Endothelial cell of umbilical vein (primary cell): ENCODE measurements around the gene GNA12. TPM values are rescaled to one million over a fixed set of nuclear protein-coding genes. Genes with fewer than 3 reads are reported as not detected.

Experiments used
- BruUV-seq: library from RNA; stranded (reverse); fragments of 400-500 nt; replicated peaks from 2 replicates; lab custom pipeline; 2021; lab: Mats Ljungman, UMichigan
- CTCF ChIA-PET: fragments of 300-600, 350-600 bp; sonication (Branson Sonifier 250); formaldehyde crosslinking; loops from one replicate; lab custom pipeline; 2021; ENCODE audit warnings: antibody characterized with exemption, inconsistent platforms; lab: Charles Lee
- POLR2A ChIA-PET: fragments of 300-600, 350-600 bp; sonication (Branson Sonifier 250); formaldehyde crosslinking; loops from one replicate; lab custom pipeline; 2021; ENCODE audit warnings: antibody characterized with exemption, inconsistent platforms; lab: Charles Lee
- DNase-seq: peaks from one replicate; pipeline ENCODE4 v3.0.0-alpha.2; 2011; ENCODE audit warnings: low read depth, low spot score
- FAIRE-seq: peaks from 2 replicates; lab custom pipeline; 2011; peaks lifted over from hg19 to GRCh38; lab: Jason Lieb, UNC
- H2AFZ ChIP-seq: 2 replicates; pipeline ENCODE4 v1.6.0; 2012; ENCODE audit warnings: low read depth, low read length, control low read depth, inconsistent platforms
- H3K27ac ChIP-seq: 2 replicates; pipeline ENCODE4 v1.5.1; 2011; ENCODE audit warnings: low read depth, mild to moderate bottlenecking, control low read depth, low read length, moderate library complexity; ENCODE audit not compliant: insufficient read depth
- H3K27me3 ChIP-seq, 2 experiments: 2 replicates each; pipeline versions ENCODE4 v1.6.0 to v1.6.1; 2011; ENCODE audit warnings: low read length in 2 of 2, mixed read lengths in 1 of 2; ENCODE audit not compliant: control insufficient read depth in 2 of 2, insufficient read depth in 2 of 2
- H3K36me3 ChIP-seq, 2 experiments: 2 replicates in 1 of 2; 3 replicates in 1 of 2; pipeline ENCODE4 v1.5.1; 2011; ENCODE audit warnings: low read length in 2 of 2, mild to moderate bottlenecking in 1 of 2, moderate library complexity in 1 of 2; ENCODE audit not compliant: control insufficient read depth in 2 of 2, insufficient read depth in 2 of 2; ENCODE audit errors: extremely low read depth in 1 of 2
- H3K4me1 ChIP-seq: 3 replicates; pipeline ENCODE4 v1.5.1; 2011; ENCODE audit warnings: mild to moderate bottlenecking, low read length; ENCODE audit not compliant: control insufficient read depth, insufficient read depth; ENCODE audit errors: extremely low read depth
- H3K4me2 ChIP-seq: 2 replicates; pipeline ENCODE4 v1.6.1; 2011; ENCODE audit warnings: low read length, control low read depth, mixed read lengths; ENCODE audit not compliant: insufficient read depth
- H3K4me3 ChIP-seq, 3 experiments: fragments of 200-600 bp in 1 of 3; sonication (generic), shearing (Covaris generic) in 1 of 3; replicated peaks in 1 of 3; 2 replicates each; pipeline ENCODE4 v1.5.1; 2011 to 2016; ENCODE audit warnings: control low read depth in 3 of 3, low read length in 3 of 3, mild to moderate bottlenecking in 2 of 3, inconsistent platforms in 1 of 3, low read depth in 1 of 3, moderate library complexity in 1 of 3; ENCODE audit not compliant: insufficient read depth in 1 of 3
- H3K79me2 ChIP-seq: 2 replicates; pipeline ENCODE4 v1.6.0; 2012; ENCODE audit warnings: low read length, inconsistent platforms; ENCODE audit not compliant: control insufficient read depth, insufficient read depth
- H3K9ac ChIP-seq: replicated peaks from 2 replicates; pipeline ENCODE3; 2011; ENCODE audit warnings: low read length, control low read depth; ENCODE audit not compliant: insufficient read depth; ENCODE audit errors: extremely low read depth
- H3K9me1 ChIP-seq: replicated peaks from 3 replicates; pipeline ENCODE4 v1.6.0; 2011; ENCODE audit warnings: mild to moderate bottlenecking, low read length; ENCODE audit not compliant: control insufficient read depth, insufficient read depth; ENCODE audit errors: extremely low read depth
- H3K9me3 ChIP-seq: replicated peaks from 2 replicates; pipeline ENCODE4 v1.5.1; 2012; ENCODE audit warnings: low read length, inconsistent platforms; ENCODE audit not compliant: control insufficient read depth, insufficient read depth
- H4K20me1 ChIP-seq: replicated peaks from 2 replicates; pipeline ENCODE3; 2011; ENCODE audit warnings: mild to moderate bottlenecking, low read length; ENCODE audit not compliant: control insufficient read depth, insufficient read depth; ENCODE audit errors: extremely low read depth
- FOS ChIP-seq: IDR thresholded peaks from 2 replicates; pipeline ENCODE4 v1.6.1; 2011; ENCODE audit warnings: mild to moderate bottlenecking, low read length, moderate library complexity, borderline replicate concordance; ENCODE audit not compliant: insufficient read depth
- GATA2 ChIP-seq: IDR thresholded peaks from 2 replicates; pipeline ENCODE4 v1.7.0; 2011; ENCODE audit warnings: low read depth, mild to moderate bottlenecking, moderate library complexity, mixed read lengths, low read length; ENCODE audit not compliant: insufficient read length, insufficient read depth
- POLR2A ChIP-seq: IDR thresholded peaks from 2 replicates; pipeline ENCODE4 v1.6.1; 2012; ENCODE audit warnings: low read depth, mild to moderate bottlenecking, control low read depth, low read length
- POLR2AphosphoS5 ChIP-seq: IDR thresholded peaks from 2 replicates; pipeline ENCODE4 v1.6.1; 2012; ENCODE audit warnings: low read depth, mild to moderate bottlenecking, control low read depth, low read length, moderate library complexity; ENCODE audit not compliant: insufficient read depth
- dilution Hi-C: fragments of 300-500 bp; cut with MboI; formaldehyde crosslinking; loops from one replicate; pipeline ENCODE4 v1.15.0; 2019; ENCODE audit warnings: low sequenced_read_pairs; ENCODE audit not compliant: extremely low pct_ligation_motif_present
- intact Hi-C: fragments of 100-400 bp; cut with micrococcal nuclease; formaldehyde crosslinking; loops from one replicate; pipeline ENCODE4 v1.10.0; 2022
- polyA plus RNA-seq, 4 experiments: library from polyadenylated mRNA; depleted of rRNA in 3 of 4; stranded (reverse) in 3 of 4; unstranded in 1 of 4; fragments of >200 nt; gene quantifications; 2 replicates each; pipeline versions ENCODE4 v1.2.1 to v1.2.3, GENCODE V29; 2011 to 2012; ENCODE audit warnings: missing spikeins in 1 of 4
- total RNA-seq: library from RNA; stranded (reverse); gene quantifications from 2 replicates; pipeline ENCODE4 v1.2.3, GENCODE V29; 2021
- TF ChIP-seq, protein P1 (sequence below), 2 donors: IDR thresholded peaks; 1 replicate in 1 of 2; 2 replicates in 1 of 2; pipeline ENCODE4 v1.5.1; 2011; ENCODE audit warnings: low read length in 2 of 2, mild to moderate bottlenecking in 2 of 2, moderate library complexity in 2 of 2, control low read depth in 1 of 2, inconsistent platforms in 1 of 2, low read depth in 1 of 2; ENCODE audit not compliant: insufficient read depth in 1 of 2; ENCODE audit errors: extremely low read depth in 1 of 2
- TF ChIP-seq, protein P2 (sequence below): IDR thresholded peaks from 2 replicates; pipeline ENCODE4 v1.6.1; 2011; ENCODE audit not compliant: insufficient read depth, insufficient read length

The GNA12 gene
- total and polyA plus RNA-seq, 2 donors (not counting 3 experiments of a cell fraction or from before 2014, with no cell fraction given), result 63.0 to 75.1 TPM

DNA sequence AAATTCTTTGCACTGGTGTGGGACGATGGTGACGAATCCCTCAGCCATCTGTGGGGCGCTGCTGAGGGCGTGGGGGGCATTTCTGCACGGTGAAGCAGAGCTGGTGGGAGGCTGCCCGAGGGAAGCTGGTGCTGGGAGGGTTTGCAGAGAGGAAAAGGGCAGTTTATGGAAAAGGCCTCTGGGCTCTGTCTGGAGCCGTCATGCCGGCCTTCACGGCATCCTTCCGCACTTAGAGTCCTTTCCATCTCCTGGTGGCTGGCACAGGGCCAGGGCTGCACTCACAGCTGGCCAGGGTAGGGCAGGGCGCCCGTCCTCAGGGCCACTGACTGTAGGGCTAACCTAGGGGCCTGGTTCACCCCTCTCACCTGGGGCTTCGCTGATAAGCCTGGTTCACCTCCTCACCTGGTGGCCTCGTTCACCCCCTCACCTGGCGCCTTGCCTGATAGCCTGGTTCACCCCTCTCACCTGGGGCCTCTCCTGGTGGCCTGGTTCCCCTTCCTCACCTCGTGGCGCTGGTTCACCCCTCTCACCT lies 156.7 kb downstream of the GNA12 start:
- no peak overlapping the region for H3K9ac ChIP-seq
- TF ChIP-seq GATA2 (no peak), POLR2AphosphoS5 (no peak)
- TF ChIP-seq, protein P1, sequence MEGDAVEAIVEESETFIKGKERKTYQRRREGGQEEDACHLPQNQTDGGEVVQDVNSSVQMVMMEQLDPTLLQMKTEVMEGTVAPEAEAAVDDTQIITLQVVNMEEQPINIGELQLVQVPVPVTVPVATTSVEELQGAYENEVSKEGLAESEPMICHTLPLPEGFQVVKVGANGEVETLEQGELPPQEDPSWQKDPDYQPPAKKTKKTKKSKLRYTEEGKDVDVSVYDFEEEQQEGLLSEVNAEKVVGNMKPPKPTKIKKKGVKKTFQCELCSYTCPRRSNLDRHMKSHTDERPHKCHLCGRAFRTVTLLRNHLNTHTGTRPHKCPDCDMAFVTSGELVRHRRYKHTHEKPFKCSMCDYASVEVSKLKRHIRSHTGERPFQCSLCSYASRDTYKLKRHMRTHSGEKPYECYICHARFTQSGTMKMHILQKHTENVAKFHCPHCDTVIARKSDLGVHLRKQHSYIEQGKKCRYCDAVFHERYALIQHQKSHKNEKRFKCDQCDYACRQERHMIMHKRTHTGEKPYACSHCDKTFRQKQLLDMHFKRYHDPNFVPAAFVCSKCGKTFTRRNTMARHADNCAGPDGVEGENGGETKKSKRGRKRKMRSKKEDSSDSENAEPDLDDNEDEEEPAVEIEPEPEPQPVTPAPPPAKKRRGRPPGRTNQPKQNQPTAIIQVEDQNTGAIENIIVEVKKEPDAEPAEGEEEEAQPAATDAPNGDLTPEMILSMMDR (IDR thresholded peaks at IDR 0.05; ENCODE audit: extremely low read depth in 1 of 2, insufficient read depth in 1 of 2, low read depth in 1 of 2, low read length in 2 of 2), result no peak
- TF ChIP-seq, protein P2, sequence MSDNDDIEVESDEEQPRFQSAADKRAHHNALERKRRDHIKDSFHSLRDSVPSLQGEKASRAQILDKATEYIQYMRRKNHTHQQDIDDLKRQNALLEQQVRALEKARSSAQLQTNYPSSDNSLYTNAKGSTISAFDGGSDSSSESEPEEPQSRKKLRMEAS, result no peak
- peak; percentile 26 for FAIRE-seq

DNA sequence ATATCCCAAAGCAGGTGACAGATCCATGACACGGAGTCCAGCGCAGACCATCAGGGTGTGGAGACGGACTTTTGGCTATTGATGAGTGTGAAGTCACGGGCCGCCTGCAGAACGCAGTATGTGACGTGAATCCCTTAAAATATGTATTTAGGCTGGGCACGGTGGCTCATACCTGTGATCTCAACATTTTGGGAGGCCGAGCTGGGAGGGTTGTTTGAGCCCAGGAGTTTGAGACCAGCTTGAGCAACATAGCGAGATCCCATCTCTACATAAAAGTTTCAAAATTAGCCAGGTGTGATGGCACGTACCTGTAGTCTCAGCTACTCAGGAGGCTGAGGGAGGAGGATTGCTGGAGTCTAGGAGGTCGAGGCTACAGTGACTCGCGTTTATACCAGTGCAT lies 158.0 kb downstream of the GNA12 start:
- Histone ChIP-seq H2AFZ (no peak overlapping the region), H3K4me2 (no peak overlapping the region), H3K4me1 (peaks cover 3% of the 10 kb centered on the region), H3K9me3 (no peaks in the 10 kb centered on the region), H3K4me3 (no peak overlapping the region), H3K79me2 (no peaks in the 10 kb centered on the region), H3K36me3 (no peaks in the 10 kb centered on the region), H3K9ac (no peak overlapping the region), H3K27ac (no peak overlapping the region), H4K20me1 (no peaks in the 10 kb centered on the region), H3K27me3 (peaks cover 20 to 26% of the 10 kb centered on the region in 2 experiments), H3K9me1 (no peaks in the 10 kb centered on the region)
- no peak for TF ChIP-seq POLR2A
- no peak for TF ChIP-seq GATA2
- TF ChIP-seq FOS, result no peak
- dilution Hi-C loops, result no loop called here
- ChIA-PET CTCF (interaction anchor here (1.1 kb wide), 1 partner anchor 24 kb away, joined by 3 read pairs; no protein-coding TSS in a partner anchor), POLR2A (no interaction called here)
- FAIRE-seq (no peak), DNase-seq (no peak)
- intact Hi-C loops, result no loop called here
- BruUV-seq, result no TSS peak

More for the DNA sequence above, 156.7 kb downstream of the GNA12 start:
- dilution Hi-C loops (no loop called here), intact Hi-C loops (no loop called here)
- no TSS peak for BruUV-seq
- POLR2A ChIA-PET, result no interaction called here
- no peaks in the 10 kb centered on the region for H3K9me3 ChIP-seq
- no peak overlapping the region for H2AFZ ChIP-seq
- no peaks in the 10 kb centered on the region for H3K79me2 ChIP-seq
- DNase-seq, result no peak
- H3K4me1 ChIP-seq, result peaks cover 3% of the 10 kb centered on the region
- H3K9me1 ChIP-seq, result no peaks in the 10 kb centered on the region
- no peak overlapping the region for H3K4me3 ChIP-seq
- H4K20me1 ChIP-seq, result no peaks in the 10 kb centered on the region
- peaks cover 20 to 26% of the 10 kb centered on the region in 2 experiments for H3K27me3 ChIP-seq
- no peak overlapping the region for H3K27ac ChIP-seq
- H3K36me3 ChIP-seq, result no peaks in the 10 kb centered on the region
- CTCF ChIA-PET, result interaction anchor here (1.1 kb wide), 1 partner anchor 23 kb away, joined by 3 read pairs; no protein-coding TSS in a partner anchor
- H3K4me2 ChIP-seq, result no peak overlapping the region
